Glomerular endothelial cell (primary cell): ENCODE data around the gene ABCC5. TPM values are rescaled to one million over a fixed set of nuclear protein-coding genes. Genes with fewer than 3 reads are reported as not detected.

Experiments
- total RNA-seq: library from RNA; depleted of rRNA; stranded (reverse); fragments of >200 nt; gene quantifications from 2 replicates; pipeline ENCODE4 v1.2.3, GENCODE V29; 2015

ABCC5 gene
- total RNA-seq, 1 donor from 2014 or later = 12.2 TPM

Other genes with a start within 250 kb of the ABCC5 start
- 5.3 and 10.0 TPM in 2 replicates for gene MAP6D1, start 192.3 kb downstream of the ABCC5 start, total RNA-seq
- 21.8 and 29.6 TPM in 2 replicates for gene PARL, start 133.0 kb downstream of the ABCC5 start, total RNA-seq
- gene HTR3D, start 13.9 kb upstream of the ABCC5 start, total RNA-seq = not detected in 2 replicates
- not detected in 2 replicates for gene HTR3C, start 35.2 kb upstream of the ABCC5 start, total RNA-seq
- not detected in 2 replicates for gene HTR3E, start 79.2 kb upstream of the ABCC5 start, total RNA-seq
- 21.1 and 29.8 TPM in 2 replicates for gene EIF2B5, start 117.5 kb upstream of the ABCC5 start, total RNA-seq
- gene DVL3, start 137.5 kb upstream of the ABCC5 start, total RNA-seq = 42.3 and 47.1 TPM in 2 replicates
- gene AP2M1, start 157.0 kb upstream of the ABCC5 start, total RNA-seq = 404 and 435 TPM in 2 replicates
- 41.5 and 65.8 TPM in 2 replicates for gene ABCF3, start 168.3 kb upstream of the ABCC5 start, total RNA-seq
- gene VWA5B2, start 211.7 kb upstream of the ABCC5 start, total RNA-seq = 0.19 and 1.3 TPM in 2 replicates
- gene ALG3, start 231.1 kb upstream of the ABCC5 start, total RNA-seq = 68.3 and 72.4 TPM in 2 replicates
- 3.1 and 5.8 TPM in 2 replicates for gene EEF1AKMT4, start 231.8 kb upstream of the ABCC5 start, total RNA-seq
- gene CAMK2N2, start 243.7 kb upstream of the ABCC5 start, total RNA-seq = 0.58 TPM in 1 of 2 replicates, not detected in the other